Activated T-cell treated with anti-CD3 and anti-CD28 coated beads for 24 hours (primary cell): ENCODE measurements around the gene IL6ST.

ENCODE experiments used
- DNase-seq: peaks from one replicate; pipeline ENCODE4 v3.0.0-alpha.2; 2020; ENCODE audit warnings: low read depth

Gene IL6ST

GRCh38 chr5:55896663-55897062, 98.1 kb downstream of the IL6ST start:
- no peak for DNase-seq

- no peak for DNase-seq
Measured at GRCh38 chr5:55896238-55896637, 98.5 kb downstream of the IL6ST start.

DNA sequence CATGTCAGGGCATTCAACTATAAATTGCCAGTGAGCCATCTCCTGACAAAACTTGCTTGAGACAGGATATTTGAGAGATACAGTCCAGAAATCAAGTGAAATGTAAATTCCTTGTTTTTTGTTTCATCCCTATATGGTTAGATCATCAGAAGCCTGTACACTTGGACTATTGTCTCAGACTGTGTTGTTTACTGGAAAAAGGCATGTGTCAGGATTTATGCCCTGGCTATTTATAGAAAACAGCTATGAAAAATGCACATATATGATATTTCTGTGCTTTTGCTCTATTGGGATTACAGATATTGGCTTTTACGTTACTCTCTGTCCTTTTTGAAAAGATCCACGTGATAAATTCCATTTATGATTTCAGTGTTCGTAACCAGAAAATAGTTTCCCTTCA, 99.4 kb downstream of the IL6ST start:
- no peak for DNase-seq

GRCh38 chr5:55894135-55894534, 100.6 kb downstream of the IL6ST start:
- no peak for DNase-seq

DNA sequence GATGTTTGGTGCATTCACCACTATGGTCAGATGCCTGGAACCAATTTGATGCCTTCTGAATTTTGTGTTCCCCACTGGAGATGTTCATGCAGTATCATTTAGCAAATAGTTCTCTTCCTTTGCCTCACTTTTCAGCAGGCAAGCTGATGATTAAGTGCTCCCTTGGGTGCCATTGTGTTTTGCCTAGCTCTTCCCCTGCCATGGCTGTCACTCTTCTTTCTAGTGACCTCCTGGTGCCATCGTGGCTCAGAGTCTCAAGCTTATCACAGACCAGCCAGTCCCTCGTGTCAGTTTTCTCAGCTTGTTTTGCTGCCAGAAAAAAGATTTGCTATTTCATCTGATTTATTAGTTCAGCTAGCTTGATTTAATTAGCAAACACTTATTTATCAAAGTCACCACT, 102.3 kb downstream of the IL6ST start:
- no peak for DNase-seq

- no peak for DNase-seq
Measured at GRCh38 chr5:55888205-55888604, 106.6 kb downstream of the IL6ST start.

GRCh38 chr5:55885359-55885758, 109.4 kb downstream of the IL6ST start:
- no peak for DNase-seq
